GM10248 (cell line): Measurements from ENCODE around the gene MOV10.

ENCODE experiments used
- CTCF ChIA-PET: fragments of 300-600 bp; sonication (Branson Sonifier 250); formaldehyde crosslinking; extraction: SDS; loops from one replicate; lab custom pipeline; 2021; ENCODE audit warnings: antibody characterized with exemption; lab: Yijun Ruan, JAX
- POLR2A ChIA-PET: fragments of 350-650 bp; sonication (Branson Sonifier 250); formaldehyde crosslinking; extraction: SDS; loops from one replicate; lab custom pipeline; 2020; ENCODE audit warnings: antibody characterized with exemption; lab: Yijun Ruan, JAX
- DNase-seq: peaks from one replicate; pipeline ENCODE4 v3.0.0; 2012; ENCODE audit errors: extremely low spot score
- CTCF ChIP-seq: IDR thresholded peaks from 2 replicates; pipeline ENCODE4 v1.5.1; 2012; ENCODE audit warnings: mild to moderate bottlenecking, low read depth; ENCODE audit errors: extremely low read depth, missing control alignments, control extremely low read depth

MOV10 gene

GRCh38 chr1:112712701-112713128, 38.3 kb downstream of the MOV10 start:
- ChIA-PET POLR2A (no interaction called here), CTCF (interaction anchor here (7.1 to 12.2 kb wide), 2 partner anchors 91 to 319 kb away, joined by 105 to 410 read pairs; partner anchors contain the start of gene CTTNBP2NL)
- no peak for DNase-seq
- TF ChIP-seq CTCF, result no peak

GRCh38 chr1:112713466-112714312, 39.2 kb downstream of the MOV10 start:
- peak; percentile 62 for DNase-seq
- CTCF ChIA-PET, result interaction anchor here (0.9 to 12.2 kb wide), 8 partner anchors 9 to 355 kb away, joined by 3 to 410 read pairs (median 6); partner anchors contain the start of gene MOV10
- POLR2A ChIA-PET, result interaction anchor here (1.0 kb wide), 1 partner anchor 319 kb away, joined by 4 read pairs; no protein-coding TSS in a partner anchor
- TF ChIP-seq CTCF, result no peak

GRCh38 chr1:112714313-112715263, 40.1 kb downstream of the MOV10 start:
- no peak for DNase-seq
- ChIA-PET CTCF (interaction anchor here (0.9 to 12.2 kb wide), 37 partner anchors 7 to 967 kb away, joined by 3 to 410 read pairs (median 4); partner anchors contain the start of genes LRIG2, MOV10, RHOC and SLC16A1), POLR2A (interaction anchor here (0.5 to 1.2 kb wide), 4 partner anchors 10 to 320 kb away, joined by 3 to 5 read pairs (median 4); partner anchors contain the start of genes CAPZA1 and ST7L)
- TF ChIP-seq CTCF, result no peak

GRCh38 chr1:112715264-112716053, 41.0 kb downstream of the MOV10 start, which contains the start of gene PPM1J:
Gene PPM1J (minus strand): TSS chr1:112715332. CDS start chr1:112715301, 31 bp downstream.
- no peak for TF ChIP-seq CTCF
- POLR2A ChIA-PET, result interaction anchor here (0.5 to 1.2 kb wide), 3 partner anchors 11 to 96 kb away, joined by 3 to 5 read pairs (median 4); partner anchors contain the start of genes CAPZA1 and ST7L
- CTCF ChIA-PET, result interaction anchor here (0.6 to 12.2 kb wide), 54 partner anchors 8 to 1567 kb away, joined by 3 to 410 read pairs (median 4); partner anchors contain the start of genes LRIG2, MOV10, RHOC and SLC16A1
- peak; percentile 97 for DNase-seq

- DNase-seq, result peak; percentile 77
- ChIA-PET POLR2A (no interaction called here), CTCF (interaction anchor here (0.7 to 12.2 kb wide), 55 partner anchors 9 to 1566 kb away, joined by 3 to 410 read pairs (median 5); partner anchors contain the start of genes LRIG2, MOV10, RHOC and SLC16A1)
- TF ChIP-seq CTCF, result peak; percentile 98
These were observed 41.8 kb downstream of the MOV10 start for GRCh38 chr1:112716133-112716720.
